HG02571 (cell line): Measurements from ENCODE around the gene PPM1F.

ENCODE experiments used
- ATAC-seq: cut with Tn5 transposase; IDR thresholded peaks from one replicate; pipeline ENCODE4 v1.9.1; 2021; ENCODE audit warnings: mild to moderate bottlenecking, moderate library complexity; ENCODE audit not compliant: unreplicated experiment

Gene PPM1F

DNA sequence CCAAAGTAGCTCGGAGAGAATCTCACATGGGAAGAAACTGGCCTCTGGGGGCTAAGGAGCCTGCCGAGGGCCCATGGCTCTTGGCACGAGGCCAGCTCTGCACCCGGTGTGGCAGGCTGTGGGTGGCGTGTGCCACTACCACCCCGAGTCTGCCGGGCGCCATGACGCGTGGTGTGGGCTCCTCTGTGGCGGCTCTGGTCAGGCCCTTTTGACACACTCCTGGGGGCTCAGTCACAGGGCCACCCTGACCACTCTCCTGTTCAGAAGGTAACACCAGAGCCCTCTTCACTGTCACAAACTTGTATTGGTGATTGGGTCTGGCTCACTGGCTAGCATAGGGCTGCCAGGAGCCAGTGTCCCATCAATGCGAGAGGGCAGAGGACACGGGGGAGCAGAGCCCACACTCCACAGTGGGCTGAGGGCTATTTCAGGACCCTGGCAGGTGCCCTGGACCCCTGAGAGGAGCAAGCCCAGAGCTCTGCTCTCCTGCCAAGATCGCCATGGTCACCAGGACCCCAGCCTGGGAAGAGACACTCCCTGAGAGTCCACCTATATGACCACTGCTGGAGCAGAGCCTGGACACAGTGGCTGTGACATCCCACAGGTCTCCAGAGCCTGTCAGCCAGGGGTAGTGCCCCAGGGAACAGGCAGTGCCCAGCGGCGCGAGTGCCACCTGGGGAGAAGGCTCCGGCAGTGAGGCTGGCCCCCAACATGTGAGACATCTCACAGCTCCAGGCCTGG is 8.6 kb upstream of the PPM1F start:
- no peak for ATAC-seq

DNA sequence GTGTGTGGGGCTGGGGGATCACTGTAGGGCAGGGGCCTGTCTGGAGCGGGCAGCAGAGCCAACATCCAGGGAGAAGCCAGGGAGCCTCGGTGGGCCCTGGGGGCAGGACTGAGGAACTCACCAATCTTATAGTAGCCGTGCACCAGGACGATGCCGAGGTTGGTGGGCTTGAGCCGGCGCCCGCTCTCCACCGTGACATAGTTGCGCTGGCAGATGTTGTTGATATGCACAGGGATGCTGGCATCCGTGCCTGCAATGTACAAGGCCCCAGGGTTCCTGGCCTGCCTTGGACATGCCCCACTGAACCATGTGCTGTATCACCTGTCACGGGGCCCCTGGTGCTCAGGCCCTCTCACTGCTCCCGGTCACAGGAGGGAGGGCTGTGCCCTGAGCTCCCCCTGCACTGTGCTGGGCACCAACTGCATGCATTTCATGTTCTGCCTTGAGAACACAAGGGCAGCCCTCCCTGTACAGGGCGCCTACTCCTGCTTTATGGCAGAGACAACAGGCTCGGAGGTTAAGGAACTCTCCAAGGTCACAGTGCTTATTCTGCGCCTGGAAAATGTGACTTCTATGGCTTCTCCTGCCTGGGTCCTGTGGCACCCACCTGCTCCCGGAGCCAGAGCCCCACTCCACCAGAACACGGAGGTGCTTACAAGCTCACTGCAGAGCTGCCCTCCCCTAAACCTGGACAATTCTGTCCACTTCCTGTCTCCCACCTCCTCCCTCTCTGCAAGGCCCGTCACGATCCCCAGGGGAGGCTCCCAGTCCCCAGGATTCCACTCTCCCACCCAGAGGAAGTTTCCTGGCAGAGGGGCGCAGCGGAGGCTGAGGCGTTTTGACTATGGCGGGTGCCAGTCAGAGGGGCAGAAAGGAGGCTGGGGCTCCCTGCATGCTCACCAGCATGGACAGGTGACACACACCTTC is 7.8 kb upstream of the PPM1F start:
- no peak for ATAC-seq

DNA sequence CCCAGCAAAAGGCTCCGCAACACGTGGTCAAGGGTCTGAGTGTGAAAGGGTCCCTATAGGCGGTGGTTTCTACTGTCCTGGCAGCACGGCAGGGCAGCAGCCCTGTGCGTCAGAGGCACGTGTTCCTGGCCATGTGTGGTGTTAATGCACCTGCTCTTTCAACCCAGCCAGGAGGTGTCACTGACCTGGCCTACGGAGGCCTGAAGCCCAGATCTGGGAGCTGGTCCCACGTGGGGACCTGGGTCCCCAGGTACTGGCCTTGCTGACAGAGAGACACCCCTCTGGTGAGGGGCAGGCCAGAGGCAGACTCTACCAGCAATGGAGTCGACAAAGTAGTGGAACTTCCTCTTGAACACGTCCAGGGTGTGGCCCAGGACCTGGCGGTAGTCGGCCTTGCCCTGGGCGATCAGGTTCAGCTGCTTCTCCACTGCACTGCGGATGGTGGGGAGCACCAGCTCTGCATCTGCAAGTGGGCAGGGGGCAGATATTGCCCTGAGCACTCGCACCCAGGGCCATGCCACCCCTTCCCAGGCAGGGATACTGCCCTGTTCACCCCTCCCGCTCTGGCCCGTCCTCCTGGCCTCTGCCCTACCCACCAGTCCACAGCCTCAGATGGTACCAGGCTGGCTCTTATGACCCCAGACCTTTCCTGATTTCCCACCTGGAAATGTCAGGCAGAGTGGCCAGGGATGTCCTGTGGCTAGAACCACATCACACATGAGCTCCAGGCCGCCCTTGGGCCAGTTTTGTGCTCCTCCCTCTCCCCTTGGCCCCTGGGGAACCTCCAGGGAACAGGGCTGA is 6.8 kb upstream of the PPM1F start:
- no peak for ATAC-seq

DNA sequence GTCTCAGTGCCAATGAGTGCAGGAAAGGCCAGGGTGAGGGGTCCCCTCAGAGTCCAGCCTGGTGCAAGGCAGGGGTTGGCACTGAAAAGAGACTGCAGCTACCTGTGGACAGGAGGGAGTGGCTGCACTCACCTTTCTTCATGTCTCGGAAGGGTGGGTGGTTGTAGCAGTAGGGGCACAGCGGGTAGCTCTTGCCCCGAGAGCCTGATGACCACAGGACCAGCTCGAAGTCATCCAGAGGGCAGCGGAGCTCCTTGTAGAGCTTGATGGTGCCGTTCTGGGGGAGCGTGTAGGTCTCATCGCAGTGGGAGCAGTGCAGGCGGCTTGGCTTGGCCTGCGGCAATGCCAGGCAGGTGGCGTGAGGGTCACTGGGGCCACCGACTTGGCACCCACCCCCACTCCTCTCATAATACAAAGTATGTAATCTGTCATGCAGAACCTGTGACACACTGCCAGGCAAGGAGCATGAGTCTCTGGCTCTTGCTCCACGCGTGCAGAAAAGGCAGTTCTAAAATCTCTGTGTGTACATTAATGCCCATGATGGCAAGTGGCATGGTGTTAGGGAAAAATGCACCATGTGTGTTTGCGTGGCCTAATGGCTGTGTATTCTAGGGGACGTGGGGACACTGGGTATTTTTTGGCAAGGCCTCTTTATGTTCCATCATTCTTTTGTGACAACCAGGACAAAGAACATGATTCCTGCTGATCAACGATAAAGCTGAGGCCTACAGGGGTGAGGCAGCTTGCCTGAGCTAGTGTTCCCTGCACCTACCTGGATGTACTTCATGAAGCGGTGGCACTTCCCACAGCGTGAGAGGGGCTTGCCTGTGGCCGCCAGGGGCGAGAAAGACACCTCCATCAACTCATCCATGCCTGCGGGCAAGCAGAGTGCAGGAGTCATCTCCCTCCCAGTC is 6.0 kb upstream of the PPM1F start:
- no peak for ATAC-seq

DNA sequence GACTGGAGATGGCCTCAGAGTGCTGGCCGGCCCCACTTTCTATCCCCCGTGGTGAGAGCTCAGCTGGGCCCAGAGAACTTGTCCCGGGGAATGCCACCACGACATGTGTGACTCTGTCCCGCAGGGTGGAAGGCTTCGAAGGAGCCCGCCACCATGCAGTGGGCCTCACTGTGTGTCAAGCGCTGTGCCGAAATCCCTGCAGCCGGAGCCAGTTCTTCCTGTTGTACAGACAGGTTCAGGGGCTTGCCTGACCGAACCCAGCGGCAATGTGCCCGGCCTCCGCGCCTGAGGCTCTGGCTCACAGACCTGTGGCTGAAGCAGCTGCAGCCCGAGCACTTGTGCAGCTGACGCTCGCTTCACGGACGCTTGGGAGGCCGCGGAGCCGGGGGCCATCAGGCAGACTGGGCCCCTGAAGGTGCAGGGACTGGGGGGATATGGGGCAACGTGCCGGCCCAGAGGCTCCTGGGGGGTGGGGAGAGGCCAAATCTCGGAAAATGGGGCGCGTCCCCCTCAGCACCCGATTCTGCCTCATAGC is 650 bp downstream of the PPM1F start:
- ATAC-seq = no peak

DNA sequence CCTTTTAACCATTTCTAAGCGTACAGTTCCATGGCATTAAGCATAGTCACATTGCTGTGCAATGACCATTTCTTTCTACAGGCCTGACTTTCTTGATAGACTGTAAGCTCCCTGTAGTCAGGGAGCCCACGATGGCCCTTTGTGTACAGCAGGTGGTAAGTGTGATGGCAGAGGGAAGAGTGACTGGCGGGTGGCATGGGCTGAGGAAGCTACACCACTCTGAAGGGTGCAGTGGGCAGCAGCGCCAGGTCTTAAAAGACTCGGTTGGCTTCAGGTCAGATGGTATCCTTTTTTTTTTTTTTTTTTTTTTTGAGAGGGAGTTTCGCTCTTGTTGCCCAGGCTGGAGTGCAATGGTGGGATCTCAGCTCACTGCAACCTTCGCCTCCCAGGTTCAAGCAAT is 1.6 kb downstream of the PPM1F start:
- ATAC-seq = no peak

DNA sequence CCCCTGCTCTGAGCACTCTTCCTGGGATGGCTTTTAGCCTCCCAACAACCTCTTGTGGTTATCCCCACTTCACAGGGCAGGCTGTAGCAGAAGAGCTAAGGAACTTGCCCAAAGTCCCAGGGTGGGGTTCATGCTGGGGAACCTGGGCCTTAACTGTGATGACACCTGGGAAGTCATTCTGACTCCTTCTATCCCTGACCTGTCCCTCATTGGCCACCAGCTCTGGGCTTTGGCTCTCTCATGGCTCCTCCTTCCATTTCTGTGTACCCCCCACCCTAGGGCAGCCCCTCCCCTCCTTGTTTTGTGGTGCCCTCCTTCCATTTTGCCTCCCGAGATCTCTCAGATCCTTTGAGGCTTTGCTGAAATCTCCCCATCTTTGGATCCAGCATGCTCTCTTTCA is 2.7 kb downstream of the PPM1F start:
- no peak for ATAC-seq

DNA sequence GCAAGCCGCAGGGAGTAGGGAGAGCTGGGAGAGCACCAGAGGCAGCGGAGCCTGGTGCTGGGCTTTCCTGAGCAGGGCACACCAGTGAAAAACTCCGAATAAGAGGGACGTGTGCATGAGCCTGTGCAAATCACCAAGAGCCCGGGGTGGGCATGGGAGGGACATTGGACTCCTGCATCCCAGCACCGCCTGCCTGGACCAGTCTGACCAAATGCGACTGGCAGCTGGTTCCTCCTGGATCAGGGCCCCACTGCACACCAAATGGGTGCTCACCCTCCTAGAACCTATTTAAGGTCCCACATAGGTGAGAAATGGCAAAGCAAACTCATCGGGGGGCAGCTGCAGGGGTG is 3.1 kb downstream of the PPM1F start:
- no peak for ATAC-seq

DNA sequence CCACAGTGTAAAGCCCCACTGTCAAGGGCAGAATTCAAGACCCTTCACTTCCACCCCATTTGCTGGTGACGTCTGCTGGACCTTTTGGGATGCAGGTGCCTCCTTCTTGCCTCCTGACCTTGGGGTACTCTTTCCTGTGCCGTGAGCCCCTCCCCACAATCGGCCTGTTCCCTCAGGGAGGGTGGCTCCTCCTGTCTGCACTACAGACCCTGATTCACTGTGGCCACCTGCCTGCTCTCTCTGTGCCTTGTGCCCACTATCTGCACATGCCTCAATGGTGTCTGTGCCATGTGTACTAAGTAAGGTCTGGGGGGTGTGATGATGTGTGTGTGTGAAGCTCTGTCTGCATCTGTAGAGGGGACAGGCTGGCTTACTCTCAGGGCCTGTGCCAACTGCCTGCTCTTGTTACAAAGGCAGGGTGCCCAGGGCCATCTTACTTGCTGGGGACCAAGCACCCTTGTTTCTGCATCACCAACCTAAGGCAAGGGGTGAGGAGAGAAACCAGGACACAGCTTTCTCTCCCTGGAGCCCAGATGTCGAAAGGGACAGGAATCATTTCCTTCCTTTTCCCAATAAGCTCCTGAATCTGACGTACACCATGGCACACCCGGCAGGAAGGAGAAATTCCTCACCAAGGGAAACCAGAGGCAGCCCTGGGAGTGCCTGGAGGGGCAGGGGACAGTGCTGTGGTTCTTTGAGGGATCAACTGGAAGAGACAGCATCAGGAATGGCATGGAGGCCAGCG is 3.7 kb downstream of the PPM1F start:
- no peak for ATAC-seq

DNA sequence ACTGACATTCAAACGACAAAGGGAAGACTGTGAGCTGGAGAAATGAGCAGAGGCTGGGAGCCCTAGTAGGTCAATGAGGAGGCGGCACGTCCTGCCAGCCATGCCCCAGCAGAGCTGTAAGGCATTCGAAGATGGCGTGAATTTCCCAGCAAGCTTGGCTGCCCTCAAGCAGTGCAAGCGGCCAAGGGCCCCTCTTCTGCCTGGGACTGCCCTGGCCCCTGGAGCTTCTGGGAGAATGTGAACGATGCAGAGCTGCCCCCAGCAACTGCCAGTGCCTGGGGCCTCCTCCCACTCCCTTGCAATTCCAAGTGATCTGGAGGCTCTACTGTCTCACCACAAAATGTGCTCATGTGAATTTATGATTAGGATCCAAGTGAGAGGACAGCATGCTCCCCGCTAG is 4.3 kb downstream of the PPM1F start:
- ATAC-seq = no peak

DNA sequence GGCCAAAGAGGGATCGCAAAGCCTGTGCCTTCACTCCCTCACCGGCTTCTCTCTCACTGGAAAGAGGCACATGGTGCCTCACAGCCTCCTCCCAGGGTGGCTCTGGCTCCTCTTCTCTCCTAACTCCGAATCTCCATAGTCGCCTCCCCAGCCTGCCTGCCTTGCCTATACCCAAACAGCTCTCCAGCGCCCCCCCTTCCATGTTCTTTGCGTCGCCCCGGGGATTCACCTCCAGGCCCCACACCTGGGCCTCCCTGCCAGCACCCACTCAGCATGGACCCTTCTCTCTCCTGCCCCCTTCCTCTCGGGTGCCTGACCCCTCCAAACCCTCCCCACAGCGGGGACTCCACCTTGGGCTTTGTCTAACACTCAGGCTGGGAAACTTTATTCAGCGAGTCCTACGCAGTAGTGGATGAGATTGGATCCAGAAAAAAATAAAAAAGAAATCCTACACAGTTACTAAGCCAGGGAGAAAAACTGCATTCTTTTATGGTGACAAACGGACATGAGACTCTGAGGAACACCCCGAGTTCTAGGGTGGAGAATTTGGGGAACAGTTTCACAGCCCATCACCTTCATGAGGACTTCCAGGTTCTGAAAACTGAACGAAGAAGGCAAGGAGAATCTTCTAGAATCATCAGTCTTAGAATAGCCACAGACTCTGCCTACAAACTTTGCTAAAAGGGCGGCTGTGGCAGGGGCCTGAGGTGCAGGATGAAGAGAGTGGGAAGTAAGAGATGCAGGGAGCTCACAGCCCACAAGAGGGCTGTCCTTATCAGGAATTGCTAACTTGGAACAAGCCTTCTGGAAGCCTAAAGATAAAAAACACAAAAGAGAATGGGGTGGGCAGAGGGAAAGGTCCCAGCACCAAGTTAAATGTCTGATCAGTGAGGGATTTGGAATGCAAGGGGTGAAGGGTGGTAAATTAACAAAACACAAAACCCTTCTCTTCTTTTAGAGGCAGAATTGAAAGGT is 5.3 kb downstream of the PPM1F start:
- ATAC-seq = no peak

DNA sequence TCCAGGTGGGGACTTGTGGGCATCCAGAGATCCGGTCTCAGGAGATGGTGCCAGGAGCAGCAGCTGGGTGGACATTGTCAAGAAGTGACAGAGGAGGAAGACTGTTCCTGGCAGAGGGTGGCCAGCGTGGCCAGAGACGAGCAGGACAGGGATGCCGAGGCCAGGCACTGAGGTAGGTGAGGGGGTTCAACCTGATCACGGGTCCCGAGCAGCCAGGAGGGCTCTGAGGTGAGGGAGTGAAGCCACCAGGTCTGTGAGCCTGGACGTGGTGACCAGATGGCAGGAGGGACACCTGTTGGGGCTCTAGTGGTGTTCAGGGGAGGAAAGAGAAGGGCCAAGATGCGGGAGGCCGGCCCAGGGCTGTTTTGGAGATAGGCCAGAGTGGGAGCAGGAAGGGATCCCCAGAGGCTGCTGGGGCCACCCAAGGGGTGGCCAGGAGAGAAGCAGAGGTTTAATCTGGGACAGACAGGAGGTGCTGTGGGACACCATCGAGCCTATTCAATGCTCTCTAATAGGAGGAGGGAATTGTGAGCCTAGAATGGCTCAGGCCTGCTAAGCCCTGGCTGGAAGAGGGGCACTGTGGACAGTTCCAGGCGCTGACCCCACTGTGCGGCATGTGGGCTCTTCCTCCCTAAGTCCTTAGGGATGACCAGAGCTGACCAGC is 6.3 kb downstream of the PPM1F start:
- no peak for ATAC-seq

DNA sequence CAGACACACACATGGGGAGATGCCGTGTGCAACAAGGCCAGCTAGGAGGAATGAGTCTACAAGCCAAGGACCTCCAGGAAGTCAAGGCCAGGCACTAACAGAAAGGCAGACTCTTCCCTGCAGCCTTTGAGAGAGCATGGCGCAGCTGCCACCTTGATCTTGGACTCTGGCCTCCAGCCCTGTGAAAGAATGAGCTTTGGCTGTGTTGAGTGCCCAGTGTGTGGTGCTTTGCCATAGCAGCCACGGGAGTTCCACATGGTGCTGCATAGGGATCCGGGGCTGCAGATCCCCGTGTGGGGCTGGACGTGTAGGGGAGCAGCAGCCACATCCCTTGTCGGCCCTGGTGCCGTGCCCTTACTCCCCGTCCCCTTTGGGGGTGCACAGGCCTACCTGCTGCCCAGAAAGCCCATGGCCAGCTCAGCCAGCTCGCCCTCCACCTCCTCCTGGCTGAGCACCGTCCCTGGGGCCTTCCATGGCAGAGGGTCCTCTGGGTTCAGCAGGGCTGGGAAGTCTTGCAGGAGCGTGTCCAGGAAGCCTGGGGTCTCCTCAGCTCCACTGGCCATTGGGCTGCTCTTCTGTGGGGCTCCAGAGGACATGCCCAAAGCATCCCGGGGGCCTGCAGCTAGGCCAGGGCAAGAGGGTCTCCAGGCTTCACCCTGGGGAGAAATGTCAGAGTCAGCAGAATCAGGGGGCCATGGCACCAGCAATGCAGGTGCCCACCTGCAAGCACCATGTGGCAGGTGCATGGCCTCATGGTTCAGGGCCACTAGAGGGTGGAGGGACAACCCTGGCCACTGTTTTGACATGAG is 7.0 kb downstream of the PPM1F start:
- ATAC-seq = no peak

DNA sequence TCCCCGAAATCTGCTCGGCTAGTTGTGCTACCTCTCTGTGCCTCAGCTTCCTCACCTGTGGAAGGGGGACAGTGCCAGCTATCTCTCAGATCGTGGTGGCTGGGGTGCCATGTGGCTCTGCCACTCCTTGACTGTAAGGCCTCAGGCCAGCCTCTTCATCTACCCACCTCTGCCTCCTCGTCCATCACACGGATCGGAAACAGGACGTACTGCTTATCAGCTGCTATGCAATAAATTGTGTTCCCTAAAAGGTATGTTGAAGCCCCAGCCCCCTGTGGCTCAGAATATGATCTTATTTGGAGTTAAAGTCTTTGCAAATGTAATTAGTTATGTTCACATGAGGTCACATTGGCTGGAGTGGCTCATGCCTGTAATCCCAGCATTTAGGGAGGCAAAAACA is 7.8 kb downstream of the PPM1F start:
- ATAC-seq = no peak

DNA sequence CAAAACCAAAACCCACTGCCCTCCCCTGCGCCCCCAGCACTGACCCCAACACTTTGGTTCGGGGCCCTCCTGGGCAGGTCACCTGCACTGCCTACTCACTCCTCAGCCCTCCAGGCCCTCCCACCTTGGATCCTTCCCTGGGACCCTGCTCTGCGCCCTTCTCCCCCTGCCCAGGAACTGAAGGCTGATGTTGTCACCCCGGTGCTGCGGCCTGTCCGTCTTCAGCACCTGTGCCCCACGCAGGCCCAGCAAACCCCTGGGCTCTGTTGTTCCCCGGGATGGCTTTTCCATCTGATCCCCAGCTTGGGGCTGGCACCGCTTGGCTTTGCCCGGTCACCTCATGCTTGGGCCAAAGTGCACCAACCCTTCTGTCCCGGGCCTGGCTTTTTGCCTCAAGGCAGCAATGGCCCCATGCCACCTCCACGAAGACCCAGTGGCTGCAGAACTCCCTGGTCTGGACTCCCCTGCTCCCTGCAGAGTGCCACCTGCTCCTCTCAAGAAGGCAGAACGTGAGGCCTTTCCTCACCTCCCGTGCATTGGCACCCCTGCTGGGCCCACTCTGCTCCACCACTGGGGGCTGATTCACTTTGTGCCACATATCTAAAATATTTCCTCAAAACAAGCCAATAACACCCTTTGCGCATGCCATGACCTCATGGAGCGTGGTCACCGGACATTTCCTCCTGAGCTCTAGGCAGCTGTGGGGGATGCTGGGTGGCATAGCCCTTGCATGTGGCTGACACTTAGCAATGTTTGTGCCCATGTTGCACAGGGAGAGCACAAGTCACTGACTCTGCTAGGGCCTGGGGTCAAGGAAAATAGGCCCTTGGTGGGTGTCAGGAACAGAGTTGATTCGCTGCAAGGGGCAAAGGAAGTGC is 8.8 kb downstream of the PPM1F start:
- ATAC-seq = no peak
